NCI-H526 treated with DMSO at 0.1 percent for 48 hours (cell line): Measurements from ENCODE around the gene YIF1B.

Experiments
- DNase-seq: peaks from one replicate; lab custom pipeline; 2025; lab: John Stamatoyannopoulos, UW

The YIF1B gene

DNA sequence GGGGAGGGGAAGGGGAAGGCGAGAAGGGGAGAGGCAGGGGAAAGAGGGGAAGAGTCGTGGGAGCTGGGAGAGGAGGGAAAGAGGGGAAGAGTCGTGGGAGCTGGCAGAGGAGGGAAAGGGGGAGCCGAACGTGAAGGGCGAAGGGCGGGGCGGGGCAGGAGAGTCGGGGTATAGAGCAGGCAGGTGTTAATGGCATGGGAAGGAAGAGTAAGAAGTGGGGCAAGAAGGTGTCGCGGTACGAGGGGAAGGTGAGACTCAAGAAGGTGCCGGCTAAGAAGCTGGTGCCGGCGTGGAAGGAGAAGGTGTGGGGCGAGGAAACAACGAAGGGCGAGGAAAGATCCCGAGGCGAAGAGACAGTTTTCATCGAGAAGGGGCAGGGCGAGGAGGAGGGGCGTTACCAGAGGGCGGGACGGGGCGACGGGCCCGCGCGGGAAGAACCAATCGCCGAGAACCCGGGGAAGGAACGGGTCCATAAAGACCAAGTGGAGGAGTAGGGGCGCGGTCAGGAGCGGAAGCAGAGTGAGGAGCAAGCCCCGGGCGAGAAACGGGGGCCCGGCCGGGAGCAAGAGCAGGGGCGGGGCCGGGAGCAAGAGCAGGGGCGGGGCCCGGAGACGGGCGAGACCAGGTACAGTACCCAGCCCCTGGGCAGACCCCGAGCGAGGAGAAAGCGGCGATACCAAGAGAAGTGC, 20.3 kb upstream of the YIF1B start:
- DNase-seq = peak; percentile 96

DNA sequence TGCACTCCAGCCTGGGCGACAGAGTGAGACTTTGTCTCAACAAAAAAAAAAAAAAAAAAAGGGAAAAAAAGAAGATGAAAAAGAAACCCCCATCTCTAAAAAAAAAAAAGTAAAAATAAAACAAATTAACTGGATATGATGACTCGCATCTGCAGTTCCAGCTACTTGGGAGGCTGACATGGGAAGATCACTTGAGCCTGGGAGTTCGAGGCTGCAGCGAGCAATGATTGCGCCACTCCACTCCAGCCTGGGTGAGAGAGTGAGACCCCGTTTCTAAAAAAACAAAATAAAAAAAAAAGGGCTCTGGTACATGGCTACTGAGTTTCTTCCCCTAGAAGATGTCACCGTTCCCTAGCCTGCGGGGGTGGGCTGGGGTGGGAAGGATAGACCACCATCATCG, 17.5 kb upstream of the YIF1B start:
- DNase-seq = no peak

DNA sequence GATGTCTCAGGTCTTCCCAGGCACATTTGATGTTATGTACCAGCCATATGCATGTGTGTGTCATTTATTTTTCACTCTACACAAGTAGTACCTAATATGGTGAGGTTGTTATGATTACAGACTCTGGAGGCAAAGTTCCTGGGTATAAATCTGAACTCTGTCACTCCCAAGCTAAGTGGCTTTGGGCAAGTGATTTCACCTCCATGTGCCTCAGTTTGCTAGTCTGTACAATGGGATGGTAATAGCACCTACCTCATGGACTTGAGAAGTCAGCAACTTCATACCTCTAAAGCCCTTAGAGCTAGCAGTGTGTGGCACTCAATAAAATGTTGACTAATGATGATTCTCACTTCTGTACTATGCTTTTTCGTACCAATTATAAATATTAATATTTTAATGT, 16.0 kb upstream of the YIF1B start:
- DNase-seq = no peak

DNA sequence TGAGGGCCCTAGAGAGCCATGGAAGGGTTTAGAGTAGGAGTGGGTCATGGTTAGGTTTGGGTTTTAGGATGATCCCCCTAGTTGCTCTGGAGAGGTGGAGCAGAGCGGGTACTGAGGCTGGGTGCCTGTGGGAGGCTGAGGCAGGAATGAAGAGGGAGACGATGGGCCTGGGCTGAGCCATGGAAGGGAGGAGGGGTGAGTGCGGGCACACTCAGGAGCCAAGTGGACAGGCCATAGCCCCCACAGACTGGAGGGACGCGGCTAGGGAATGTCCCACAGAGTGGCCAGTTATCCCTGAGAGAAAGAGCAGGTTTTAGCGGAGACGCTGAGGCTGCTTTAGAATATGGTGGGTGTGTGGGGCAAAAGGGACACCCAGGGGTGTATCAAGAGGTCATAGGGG, 13.9 kb upstream of the YIF1B start:
- no peak for DNase-seq

DNA sequence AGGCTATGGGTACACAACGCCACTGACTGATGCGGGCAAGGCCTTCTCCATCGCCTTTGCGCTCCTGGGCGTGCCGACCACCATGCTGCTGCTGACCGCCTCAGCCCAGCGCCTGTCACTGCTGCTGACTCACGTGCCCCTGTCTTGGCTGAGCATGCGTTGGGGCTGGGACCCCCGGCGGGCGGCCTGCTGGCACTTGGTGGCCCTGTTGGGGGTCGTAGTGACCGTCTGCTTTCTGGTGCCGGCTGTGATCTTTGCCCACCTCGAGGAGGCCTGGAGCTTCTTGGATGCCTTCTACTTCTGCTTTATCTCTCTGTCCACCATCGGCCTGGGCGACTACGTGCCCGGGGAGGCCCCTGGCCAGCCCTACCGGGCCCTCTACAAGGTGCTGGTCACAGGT, 10.8 kb upstream of the YIF1B start:
- DNase-seq = no peak

DNA sequence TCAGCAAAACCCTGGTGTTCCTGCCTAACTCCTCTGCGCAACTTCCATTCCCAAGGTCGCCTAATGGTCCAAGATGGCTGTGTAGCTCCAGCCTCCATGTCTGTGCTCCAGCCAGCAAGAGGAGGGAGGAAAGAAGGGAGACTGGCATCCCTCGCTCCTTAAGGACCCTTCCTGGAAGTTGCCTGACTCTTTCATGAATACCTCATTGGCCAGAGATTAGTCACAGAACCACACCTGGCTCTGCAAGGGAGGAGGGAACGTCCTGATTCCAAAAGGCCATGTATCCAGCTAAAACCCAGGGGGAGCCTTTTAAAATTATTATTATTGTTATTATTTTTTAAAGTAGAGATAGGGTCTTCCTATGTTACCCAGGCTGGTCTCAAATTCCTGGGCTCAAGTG, 8.7 kb upstream of the YIF1B start:
- DNase-seq = no peak

DNA sequence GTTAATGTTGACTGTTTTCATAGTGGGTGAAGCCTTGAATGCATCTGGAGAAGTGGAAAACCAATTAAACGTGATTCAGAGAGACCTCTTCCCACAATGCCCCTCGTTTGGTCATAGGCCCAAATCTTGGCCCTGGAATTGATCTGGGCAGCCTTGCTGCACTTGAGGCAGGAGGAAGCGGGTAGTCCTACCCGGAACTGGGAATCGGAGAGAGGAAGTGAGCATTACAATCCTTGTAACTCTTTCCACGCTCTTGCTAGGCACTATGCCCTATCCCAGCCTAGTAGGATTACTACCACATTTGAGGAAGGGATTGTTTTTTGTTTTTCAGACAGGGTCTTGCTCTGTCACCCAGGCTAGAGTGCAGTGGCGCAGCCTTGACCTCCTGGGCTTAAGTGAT, 7.5 kb upstream of the YIF1B start:
- DNase-seq = no peak

DNA sequence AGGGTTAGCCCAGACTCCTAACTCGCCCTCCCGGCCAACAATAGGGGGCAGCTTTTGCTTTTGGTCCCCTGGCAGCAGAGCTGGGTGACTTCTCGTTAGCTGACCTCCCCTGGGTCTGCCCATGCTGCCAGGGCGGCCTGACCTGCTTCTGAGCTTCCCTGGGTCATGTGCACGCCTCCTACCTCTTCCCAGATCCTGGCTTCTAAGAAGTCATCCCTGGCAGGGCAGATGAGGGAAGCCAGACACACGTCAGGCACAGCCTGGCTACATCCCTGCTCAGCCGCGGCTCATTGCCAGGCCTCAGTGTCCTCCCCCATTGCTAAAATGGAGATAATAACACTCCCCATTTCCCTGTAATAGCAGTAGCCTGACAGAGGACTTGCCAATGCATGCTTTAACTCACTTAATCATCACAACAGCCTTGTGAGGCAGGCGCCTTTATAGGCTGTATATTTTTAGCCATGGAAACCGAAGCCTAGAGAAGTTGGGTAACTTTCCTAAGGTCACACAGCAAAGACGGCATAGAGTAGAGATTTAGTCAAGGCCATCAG, 6.0 kb upstream of the YIF1B start:
- no peak for DNase-seq

DNA sequence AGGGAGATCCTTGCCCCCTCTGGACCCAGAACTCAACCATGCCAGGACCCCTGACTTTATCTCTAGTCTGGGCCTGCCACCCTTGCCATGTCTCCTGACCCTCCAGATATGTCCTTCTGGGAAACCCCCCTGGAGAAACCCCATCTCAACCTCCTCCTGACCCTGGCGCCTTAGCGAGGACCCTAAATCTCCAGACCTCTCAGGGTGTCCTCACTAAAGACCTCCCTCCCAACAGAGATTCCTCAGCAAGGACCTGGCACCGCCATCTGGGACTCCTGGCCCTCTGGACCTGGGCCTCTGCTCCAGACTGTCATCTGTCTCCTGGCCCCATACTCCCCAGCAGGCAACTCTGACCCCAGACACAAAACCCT, 5.2 kb upstream of the YIF1B start:
- no peak for DNase-seq

DNA sequence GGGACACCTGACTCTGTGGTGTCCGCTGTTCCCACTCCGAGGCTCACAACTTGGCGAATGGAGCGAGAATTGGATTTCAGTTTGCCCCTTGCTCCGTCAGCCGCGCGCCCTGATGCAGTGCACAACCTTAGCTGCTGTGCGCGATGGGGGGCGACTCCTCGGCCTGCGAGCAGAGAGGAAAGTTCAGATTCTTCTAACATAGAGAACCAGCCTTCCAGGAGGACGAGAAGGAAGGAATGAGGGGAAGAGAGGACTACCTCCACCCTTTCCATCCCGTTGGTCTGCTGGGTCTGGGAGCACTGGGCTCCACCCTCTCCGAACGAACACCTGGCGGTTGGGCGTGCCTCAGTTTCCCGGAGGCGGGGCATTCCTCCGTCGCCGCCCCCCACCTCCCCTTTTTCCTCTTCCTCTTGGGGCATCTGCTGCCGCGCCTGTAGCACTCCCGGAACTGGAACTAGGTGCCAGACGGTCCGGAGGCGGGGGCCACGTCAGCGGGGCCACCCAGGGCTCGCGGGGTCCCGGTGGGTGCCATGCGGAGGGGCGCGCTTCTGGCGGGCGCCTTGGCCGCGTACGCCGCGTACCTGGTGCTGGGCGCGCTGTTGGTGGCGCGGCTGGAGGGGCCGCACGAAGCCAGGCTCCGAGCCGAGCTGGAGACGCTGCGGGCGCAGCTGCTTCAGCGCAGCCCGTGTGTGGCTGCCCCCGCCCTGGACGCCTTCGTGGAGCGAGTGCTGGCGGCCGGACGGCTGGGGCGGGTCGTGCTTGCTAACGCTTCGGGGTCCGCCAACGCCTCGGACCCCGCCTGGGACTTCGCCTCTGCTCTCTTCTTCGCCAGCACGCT, 3.9 kb upstream of the YIF1B start, which contains the start of gene KCNK6:
Gene KCNK6, plus strand, starts transcription at position 425 of the 838 bp plus-strand sequence. Its CDS starts 106 bp downstream, at position 531.
- no peak for DNase-seq

DNA sequence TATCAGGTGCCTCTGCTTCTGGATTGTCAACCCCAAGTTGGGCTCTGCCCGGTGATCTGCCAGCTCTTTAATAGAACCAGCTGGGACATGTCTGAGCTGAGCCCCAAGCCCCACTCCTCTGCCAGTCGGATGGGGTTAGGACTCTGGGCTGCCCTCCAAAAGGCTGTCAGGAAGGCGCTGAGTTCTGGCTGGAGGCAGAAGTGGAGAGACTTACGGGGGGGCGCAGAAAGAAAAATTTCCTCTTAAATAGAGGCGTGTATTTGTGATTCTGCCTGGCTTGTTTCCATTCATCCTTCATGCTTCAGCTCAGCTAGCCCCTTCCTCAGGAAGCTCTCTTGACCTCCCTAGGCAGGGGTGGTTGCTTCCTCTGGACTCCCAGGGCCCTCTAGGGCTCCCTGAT, 2.9 kb upstream of the YIF1B start:
- no peak for DNase-seq

DNA sequence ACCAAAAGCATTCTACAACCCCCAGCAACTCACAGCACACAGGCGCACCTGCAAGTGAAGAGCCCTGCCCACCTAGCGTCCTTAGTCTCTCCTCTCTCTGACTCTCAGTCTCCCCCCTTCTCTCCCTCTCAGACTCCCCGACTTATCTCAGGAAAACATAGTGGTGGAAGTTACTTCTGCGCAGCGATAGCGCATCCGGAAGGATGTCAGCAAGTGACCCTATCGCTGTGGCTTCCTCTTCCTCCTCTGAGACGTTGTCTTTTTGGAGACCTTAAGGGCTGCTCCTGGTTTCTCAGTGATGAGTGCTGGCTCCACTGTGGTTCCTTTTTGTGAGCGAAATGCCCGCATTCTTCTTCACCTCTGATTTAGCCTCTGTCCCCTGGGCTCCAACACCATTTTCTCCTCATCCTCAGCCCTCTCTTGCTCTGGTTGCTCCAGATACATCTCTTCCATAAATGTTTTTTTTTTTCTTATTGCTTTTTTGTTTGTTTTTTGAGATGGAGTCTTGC, 1.4 kb upstream of the YIF1B start:
- DNase-seq = no peak

DNA sequence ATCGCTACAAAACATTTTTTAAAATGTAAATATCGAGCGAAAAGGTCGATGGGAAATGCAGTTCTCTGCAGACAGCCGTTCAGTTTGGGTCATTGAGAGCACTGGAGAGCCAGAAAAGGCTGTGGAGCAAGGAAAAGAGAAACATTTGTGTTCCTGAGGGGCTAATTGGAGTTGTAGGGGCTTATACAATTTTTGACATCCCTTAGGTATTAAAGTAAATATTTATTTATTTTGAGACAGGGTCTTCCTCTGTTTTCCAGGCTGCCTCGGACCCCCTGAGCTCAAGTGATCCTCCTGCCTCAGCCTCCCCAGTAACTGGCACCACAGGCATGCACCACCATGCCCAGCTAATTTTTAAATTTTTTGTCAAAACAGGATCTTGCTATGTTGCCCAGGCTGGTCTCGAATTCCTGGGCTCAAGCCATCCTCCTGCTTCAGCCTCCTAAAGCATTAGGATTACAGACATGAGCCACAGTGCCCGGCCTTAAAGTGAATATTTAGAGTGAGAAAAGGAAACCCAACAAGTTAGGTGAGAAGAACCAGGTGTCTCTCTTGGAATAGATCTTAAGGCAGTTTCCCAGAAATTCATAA, 825 bp upstream of the YIF1B start:
- no peak for DNase-seq

DNA sequence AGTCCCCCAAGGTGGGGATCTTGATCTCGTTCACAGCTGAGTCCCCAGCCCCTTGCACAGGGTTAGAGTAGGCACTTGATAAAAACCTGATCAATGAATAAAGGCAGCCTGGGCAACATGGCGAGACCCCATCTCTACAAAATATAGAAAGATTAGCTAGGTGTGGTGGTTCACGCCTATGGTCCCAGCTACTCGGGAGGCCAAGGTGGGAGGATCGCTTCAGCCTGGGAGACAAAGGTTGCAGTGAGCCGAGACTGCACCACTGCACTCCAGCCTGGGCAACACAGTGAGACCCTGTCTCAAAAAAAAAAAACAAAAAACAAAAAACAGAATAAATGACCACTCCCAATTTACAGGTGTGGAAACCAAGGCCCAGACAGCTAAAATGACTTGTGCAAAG, 4.8 kb downstream of the YIF1B start:
- DNase-seq = no peak

DNA sequence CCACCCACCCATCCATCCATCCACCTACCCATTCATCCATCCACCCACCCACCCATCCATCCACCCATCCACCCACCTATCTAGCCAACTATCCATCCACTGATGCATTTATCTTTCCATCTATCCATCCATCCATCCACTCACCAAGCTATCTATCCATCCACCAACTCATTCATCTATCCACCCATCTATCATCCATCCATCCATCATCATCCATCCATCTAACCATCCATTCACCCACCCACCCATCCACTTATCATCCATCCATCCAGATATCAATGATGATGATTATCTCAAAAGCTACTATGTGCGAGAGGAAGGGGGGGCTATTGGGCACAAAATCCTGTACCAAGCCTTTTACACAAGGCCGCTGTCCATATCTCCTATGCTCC, 5.5 kb downstream of the YIF1B start:
- no peak for DNase-seq

DNA sequence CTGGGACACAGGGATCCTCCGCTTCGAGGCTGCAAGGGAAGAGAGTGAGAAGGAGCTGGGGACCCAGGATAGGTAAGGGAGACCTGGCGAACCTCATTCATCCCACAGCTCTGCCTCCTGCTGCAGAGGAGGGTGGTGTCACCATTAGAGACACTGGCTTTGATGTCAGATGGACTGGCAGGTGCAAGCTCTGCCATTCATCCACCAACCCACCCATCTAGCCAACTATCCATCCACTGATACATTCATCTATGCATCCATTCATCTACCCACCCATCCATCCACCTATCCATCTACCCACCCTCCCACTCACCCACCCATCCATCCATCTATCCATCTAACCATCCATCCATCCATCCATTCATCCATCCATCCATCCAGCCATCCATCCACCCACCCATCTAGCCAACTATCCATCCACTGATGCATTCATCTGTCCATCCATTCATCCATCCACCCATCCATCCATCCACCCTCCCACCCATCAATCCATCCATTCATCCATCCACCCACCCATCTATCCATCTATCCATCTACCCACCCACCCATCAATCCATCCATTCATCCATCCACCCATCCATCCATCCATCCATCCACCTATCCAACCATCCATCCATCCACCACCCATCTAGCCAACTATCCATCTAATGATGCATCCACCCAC, 6.0 kb downstream of the YIF1B start:
- DNase-seq = no peak

DNA sequence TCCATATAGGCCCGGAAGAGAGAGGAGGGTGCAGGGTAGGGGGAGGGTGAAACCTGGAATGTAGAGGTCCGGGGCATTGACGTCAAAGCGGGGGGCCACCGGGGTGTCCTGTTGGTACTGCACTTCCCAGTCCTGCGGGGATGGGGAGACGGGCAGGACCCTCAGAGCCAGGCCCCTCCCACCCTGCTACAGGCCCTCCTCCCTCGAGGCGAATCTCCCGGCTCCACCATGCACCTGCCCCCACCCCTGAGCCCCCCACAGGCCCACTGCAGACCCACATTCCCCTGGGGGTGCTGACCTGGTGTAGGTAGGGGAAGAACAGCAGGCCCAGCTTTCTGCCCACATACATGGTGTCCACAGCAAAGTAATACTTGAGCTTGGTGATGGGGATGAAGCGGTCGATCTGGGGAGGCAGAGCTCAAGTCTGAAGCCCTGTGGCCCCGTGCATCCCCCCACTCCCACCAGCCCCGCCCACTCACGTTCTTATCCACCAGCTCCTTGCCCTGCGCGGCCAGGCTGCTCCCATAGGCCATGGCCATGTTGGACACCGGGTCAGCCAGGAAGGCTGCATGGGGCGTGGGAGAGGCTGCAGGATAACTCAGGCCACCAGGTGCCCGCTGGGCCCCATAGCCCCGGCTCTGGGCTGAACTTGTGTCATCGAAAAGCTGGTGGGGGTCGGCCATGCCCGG, 6.7 kb downstream of the YIF1B start:
- DNase-seq = no peak

DNA sequence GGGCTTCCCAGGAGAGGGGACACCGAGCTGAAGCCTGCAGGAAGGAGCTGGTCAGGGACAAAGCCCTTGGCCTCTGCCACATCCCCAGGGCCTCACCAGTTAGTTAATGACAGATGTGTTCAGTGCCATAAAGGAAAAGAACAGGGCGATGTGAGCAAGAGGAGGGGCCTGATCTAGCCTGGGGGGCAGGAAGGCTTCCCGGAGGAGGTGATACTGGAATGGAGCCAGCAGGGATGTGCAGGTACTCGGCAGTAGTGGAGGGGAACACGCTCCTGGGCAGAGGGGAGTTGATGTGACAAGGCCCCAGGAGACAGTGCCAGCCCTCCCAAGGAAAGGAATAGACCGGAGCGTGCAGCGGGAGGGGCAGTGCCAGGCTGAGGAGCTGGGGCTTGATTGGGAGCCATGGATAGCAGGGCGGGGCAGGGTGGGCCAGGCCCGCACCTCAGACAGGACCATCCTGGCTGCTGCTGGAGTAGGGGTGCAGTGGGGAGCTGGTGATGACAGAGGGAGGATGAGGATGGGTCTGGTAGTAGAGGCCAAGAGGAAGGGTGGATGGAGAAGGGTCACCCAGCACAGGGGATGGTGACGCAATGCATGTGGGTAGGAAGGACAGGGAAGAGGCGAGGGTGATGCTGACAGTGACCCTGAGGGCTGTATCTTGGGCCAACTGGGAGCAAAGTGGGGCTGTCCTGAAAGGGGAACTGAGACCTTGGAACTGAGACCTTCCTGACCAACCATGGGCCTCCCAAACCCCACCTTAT, 7.6 kb downstream of the YIF1B start:
- DNase-seq = no peak

DNA sequence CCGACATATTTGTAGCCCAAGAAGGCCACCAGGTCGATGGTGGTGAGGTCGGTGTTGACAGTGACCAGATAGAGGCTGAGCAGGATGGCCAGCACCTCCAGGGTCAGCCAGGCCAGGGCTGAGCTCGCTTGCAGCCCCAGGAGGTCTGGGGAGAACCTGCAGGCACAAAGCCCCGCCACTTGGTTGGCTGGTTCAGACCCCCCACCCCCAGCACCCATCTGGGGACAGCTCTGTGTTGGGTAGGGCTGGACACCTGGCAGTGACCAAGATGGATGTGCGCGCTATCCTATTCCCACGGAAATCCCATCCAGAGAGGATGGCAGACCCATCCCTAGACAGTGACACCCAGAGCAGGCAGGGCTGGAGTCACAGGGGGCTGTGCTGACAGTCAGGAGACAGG, 8.2 kb downstream of the YIF1B start:
- no peak for DNase-seq

DNA sequence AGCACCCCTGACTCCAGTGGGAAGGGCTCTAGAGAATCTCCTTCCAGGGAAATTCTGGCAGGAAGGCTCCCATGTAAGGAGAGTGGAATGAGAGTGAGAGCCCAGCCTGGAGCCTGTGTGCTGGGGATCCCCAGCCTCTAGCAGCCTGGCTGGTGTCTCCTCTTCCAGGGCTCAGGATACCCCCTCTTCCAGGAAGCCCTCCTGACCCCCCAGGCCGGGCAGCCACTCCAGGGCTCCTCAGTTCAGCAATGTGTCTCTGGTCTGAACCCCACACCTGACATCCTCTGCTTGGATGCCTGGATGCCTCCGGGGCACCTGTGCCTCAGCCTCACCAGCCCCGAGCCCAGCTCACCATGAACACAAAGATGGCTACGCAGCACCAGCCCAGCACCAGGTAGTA, 8.7 kb downstream of the YIF1B start:
- DNase-seq = no peak

DNA sequence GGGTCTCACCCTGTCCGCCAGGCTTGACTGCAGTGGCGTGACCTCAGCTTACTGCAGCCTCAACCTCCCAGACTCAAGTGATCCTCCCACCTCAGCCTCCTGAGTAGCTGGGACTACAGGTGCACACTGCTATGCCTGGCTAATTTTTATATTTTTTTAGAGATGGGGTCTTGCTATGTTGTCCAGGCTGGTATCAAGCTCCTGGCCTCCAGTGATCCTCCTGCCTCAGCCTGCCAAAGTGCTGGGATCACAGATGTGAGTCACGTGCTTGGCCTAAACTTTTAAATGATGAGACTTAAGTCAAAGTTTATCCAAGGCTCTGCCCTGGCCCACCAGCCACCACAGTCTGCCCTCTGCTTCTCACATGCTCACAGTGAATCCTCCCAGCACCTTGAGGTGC, 9.5 kb downstream of the YIF1B start:
- no peak for DNase-seq
